ENCODE results near the gene CREB3L4. TPM values are rescaled to one million over a fixed set of nuclear protein-coding genes. Genes with fewer than 3 reads are reported as not detected.

The CREB3L4 gene
- total RNA-seq, 1 donor from 2014 or later, result 41.7 TPM

DNA sequence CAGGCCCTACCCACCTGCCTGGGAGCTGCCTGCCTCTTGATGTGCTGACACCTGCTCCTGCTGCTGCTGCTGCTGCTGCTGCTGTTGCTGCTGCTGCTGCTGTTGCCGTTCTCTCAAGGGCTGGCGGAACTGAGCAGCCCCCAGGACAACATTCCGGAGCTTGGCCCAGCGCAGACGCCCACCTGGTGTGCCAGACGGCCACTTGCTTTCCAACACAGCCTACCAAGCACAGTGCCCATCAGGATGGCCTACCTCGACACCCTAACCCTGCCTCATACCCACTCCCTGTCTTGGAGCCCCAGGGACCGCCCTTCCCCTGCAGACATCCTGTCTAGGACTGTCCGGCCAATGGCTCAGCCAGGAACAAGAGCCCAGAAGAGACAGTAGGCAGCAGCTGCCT, 33.0 kb upstream of the CREB3L4 start:
- H3K9me3 Mint-ChIP-seq (ENCODE audit: low read depth), result no peaks in the 10 kb centered on the region
- H3K4me1 Mint-ChIP-seq (ENCODE audit: low read depth), result no peaks in the 10 kb centered on the region
- H3K36me3 Mint-ChIP-seq (ENCODE audit: insufficient read depth), result peaks cover 6% of the 10 kb centered on the region
- no peak for DNase-seq (ENCODE audit: low spot score, unreplicated experiment)
- no peak for TF ChIP-seq CTCF (IDR thresholded peaks at IDR 0.05; ENCODE audit: unreplicated experiment)
- no peaks in the 10 kb centered on the region for H3K27me3 Mint-ChIP-seq
- H3K27ac Mint-ChIP-seq, result no peak overlapping the region
- H3K4me3 Mint-ChIP-seq (ENCODE audit: low read depth), result no peak overlapping the region

DNA sequence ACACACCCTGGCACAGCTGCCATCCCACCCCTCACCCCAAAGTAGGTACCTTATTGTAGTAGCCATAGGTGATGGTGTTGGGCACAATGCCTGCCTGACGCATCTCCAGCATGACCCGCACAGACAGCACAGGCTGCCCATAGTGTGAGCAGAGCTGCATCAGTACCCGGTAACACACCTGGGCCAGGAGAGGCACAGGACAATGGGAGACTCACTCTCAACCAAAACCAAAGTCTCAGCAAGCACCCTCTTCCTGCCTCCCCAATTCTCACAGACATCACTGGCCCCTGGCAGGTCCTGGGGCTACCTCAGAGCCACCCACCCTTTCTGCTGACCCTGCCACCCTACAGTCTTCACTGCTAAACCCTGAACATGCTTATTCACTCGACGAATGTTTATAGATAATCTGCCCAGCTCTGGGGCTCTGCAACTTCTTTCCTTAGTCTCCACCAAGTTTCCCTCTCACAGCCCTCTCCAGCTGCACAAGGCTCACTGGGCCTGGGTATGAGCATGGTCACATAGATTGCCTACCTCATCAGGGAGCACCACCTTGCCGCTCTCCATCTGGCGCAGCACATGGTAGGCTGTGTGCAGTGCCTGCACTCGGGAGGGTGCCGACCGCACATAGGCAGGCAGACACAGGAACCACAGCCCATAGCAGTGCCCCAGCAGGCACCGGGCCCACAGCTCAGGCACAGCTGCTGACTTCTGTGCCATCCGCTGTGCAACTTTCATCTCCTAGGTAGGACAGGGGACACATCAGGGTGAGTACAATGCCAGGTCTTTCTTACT, 31.5 kb upstream of the CREB3L4 start:
- Mint-ChIP-seq H3K4me3 (ENCODE audit: low read depth) (no peak overlapping the region), H3K27me3 (no peaks in the 10 kb centered on the region), H3K27ac (no peak overlapping the region), H3K9me3 (ENCODE audit: low read depth) (no peaks in the 10 kb centered on the region), H3K36me3 (ENCODE audit: insufficient read depth) (peaks cover 6% of the 10 kb centered on the region), H3K4me1 (ENCODE audit: low read depth) (no peaks in the 10 kb centered on the region)
- no peak for DNase-seq (ENCODE audit: low spot score, unreplicated experiment)
- TF ChIP-seq CTCF (IDR thresholded peaks at IDR 0.05; ENCODE audit: unreplicated experiment), result no peak

DNA sequence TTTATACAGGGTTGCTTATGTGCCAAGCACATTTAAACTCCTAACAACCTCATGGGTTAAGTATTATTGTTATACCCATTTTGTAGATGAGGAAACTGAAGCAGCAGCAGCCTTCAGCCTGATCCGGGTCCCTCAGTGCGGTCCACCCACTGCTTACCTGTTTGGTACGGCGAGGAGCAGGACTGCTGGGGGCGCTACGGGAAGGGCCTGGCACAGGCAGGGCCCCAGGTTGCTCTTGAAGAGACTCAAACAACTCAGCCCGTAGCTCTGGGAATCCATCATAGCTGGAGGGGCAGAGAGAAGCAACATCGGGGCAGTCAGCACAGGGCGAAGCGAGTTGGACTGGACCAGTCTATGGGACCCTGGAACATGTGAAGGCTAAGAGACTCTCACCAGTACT, 30.4 kb upstream of the CREB3L4 start:
- no peak for TF ChIP-seq CTCF (IDR thresholded peaks at IDR 0.05; ENCODE audit: unreplicated experiment)
- no peaks in the 10 kb centered on the region for H3K4me1 Mint-ChIP-seq (ENCODE audit: low read depth)
- no peak overlapping the region for H3K4me3 Mint-ChIP-seq (ENCODE audit: low read depth)
- DNase-seq (ENCODE audit: low spot score, unreplicated experiment), result no peak
- no peaks in the 10 kb centered on the region for H3K27me3 Mint-ChIP-seq
- peaks cover 6% of the 10 kb centered on the region for H3K36me3 Mint-ChIP-seq (ENCODE audit: insufficient read depth)
- H3K9me3 Mint-ChIP-seq (ENCODE audit: low read depth), result no peaks in the 10 kb centered on the region
- H3K27ac Mint-ChIP-seq, result no peak overlapping the region

DNA sequence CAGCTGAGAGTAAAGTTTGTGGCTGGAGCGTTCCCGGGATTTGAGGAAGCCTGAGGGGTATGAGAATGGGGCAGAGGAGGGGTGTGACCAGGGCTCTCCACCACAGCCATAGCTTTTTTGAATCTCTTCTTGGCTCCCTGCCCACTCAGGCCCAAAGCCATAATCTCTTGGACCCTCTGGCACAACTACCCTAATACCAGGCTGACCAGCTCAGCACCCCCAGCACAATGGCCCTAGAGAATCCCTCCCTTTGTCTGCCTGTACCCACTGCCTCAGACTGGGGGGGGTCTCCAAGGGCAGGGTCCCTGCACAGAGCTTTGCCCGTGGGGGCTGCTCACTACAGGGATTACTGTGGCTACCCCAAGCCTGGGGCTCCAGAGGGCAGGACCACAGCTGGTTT, 28.7 kb upstream of the CREB3L4 start:
- TF ChIP-seq CTCF (IDR thresholded peaks at IDR 0.05; ENCODE audit: unreplicated experiment), result no peak
- H3K9me3 Mint-ChIP-seq (ENCODE audit: low read depth), result no peaks in the 10 kb centered on the region
- H3K36me3 Mint-ChIP-seq (ENCODE audit: insufficient read depth), result peaks cover 6% of the 10 kb centered on the region
- H3K4me1 Mint-ChIP-seq (ENCODE audit: low read depth), result no peaks in the 10 kb centered on the region
- H3K27me3 Mint-ChIP-seq, result no peaks in the 10 kb centered on the region
- H3K4me3 Mint-ChIP-seq (ENCODE audit: low read depth), result no peak overlapping the region
- no peak for DNase-seq (ENCODE audit: low spot score, unreplicated experiment)
- no peak overlapping the region for H3K27ac Mint-ChIP-seq

- H3K36me3 Mint-ChIP-seq (ENCODE audit: insufficient read depth), result peaks cover 6% of the 10 kb centered on the region
- peaks cover under 1% of the 10 kb centered on the region for H3K4me1 Mint-ChIP-seq (ENCODE audit: low read depth)
- no peak for TF ChIP-seq CTCF (IDR thresholded peaks at IDR 0.05; ENCODE audit: unreplicated experiment)
- H3K9me3 Mint-ChIP-seq (ENCODE audit: low read depth), result no peaks in the 10 kb centered on the region
- H3K4me3 Mint-ChIP-seq (ENCODE audit: low read depth), result no peak overlapping the region
- H3K27me3 Mint-ChIP-seq, result no peaks in the 10 kb centered on the region
- no peak overlapping the region for H3K27ac Mint-ChIP-seq
- no peak for DNase-seq (ENCODE audit: low spot score, unreplicated experiment)
These were observed 28.2 kb upstream of the CREB3L4 start for GRCh38 chr1:153939476-153939875.

Data from progenitor cell of endocrine pancreas (in vitro differentiated cells).